GM12878 (cell line): ENCODE results near the gene TUB. TPM values are rescaled to one million over a fixed set of nuclear protein-coding genes. Genes with fewer than 3 reads are reported as not detected.

Experiments
- ATAC-seq: fragments of 200-7000 bp; cut with Tn5 transposase; 3 replicates; pipeline ENCODE4 v1.9.1; 2020; ENCODE audit warnings: mild to moderate bottlenecking, moderate library complexity
- BruUV-seq: library from RNA; stranded (reverse); fragments of 400-500 nt; replicated peaks from 2 replicates; lab custom pipeline; 2021; lab: Mats Ljungman, UMichigan
- CTCF ChIA-PET: fragments of 300-600 bp; sonication (Branson Sonifier 250); formaldehyde crosslinking; extraction: SDS; loops from one replicate; lab custom pipeline; 2021; ENCODE audit warnings: inconsistent platforms; lab: Yijun Ruan, JAX
- POLR2A ChIA-PET: fragments of 350-600 bp; formaldehyde crosslinking; extraction: SDS; loops from one replicate; lab custom pipeline; 2021; ENCODE audit warnings: inconsistent platforms; lab: Charles Lee
- RAD21 ChIA-PET: fragments of 300-600 bp; sonication (Branson Sonifier 250); formaldehyde crosslinking; loops from one replicate; lab custom pipeline; 2023; ENCODE audit warnings: antibody characterized with exemption; ENCODE audit not compliant: unreplicated experiment; lab: Charles Lee
- SMC1A ChIA-PET: fragments of 300-600 bp; sonication (Branson Sonifier 250); formaldehyde crosslinking; loops from one replicate; lab custom pipeline; 2023; ENCODE audit not compliant: unreplicated experiment, uncharacterized antibody; lab: Charles Lee
- DNase-seq: peaks from one replicate; pipeline ENCODE4 v3.0.0-alpha.2; 2011; ENCODE audit warnings: low read depth, low spot score
- FAIRE-seq: peaks from 3 replicates; lab custom pipeline; 2011; peaks lifted over from hg19 to GRCh38; lab: Jason Lieb, UNC
- H2AFZ ChIP-seq: 2 replicates; pipeline ENCODE4 v1.6.0; 2011; ENCODE audit warnings: low read depth, low read length, control low read depth; ENCODE audit not compliant: control insufficient read depth
- H3K27ac ChIP-seq: 2 replicates; pipeline ENCODE4 v1.5.1; 2011; ENCODE audit warnings: control low read depth; ENCODE audit not compliant: control insufficient read depth, insufficient read depth
- H3K27me3 ChIP-seq, 2 experiments: replicated peaks in 1 of 2; 2 replicates each; pipeline versions ENCODE4 v1.6.0 to v1.6.1; 2011; ENCODE audit warnings: low read length in 1 of 2; ENCODE audit not compliant: control insufficient read depth in 2 of 2, insufficient read depth in 2 of 2
- H3K36me3 ChIP-seq, 2 experiments: 2 replicates each; pipeline ENCODE4 v1.5.1; 2011; ENCODE audit warnings: low read length in 1 of 2; ENCODE audit not compliant: control insufficient read depth in 2 of 2, insufficient read depth in 2 of 2
- H3K4me1 ChIP-seq: 2 replicates; pipeline ENCODE4 v1.6.1; 2011; ENCODE audit warnings: mild to moderate bottlenecking, low read length, moderate library complexity, mixed read lengths; ENCODE audit not compliant: control insufficient read depth, insufficient read depth
- H3K4me2 ChIP-seq: 2 replicates; pipeline ENCODE4 v1.6.0; 2011; ENCODE audit warnings: control low read depth; ENCODE audit not compliant: control insufficient read depth, insufficient read depth
- H3K4me3 ChIP-seq: fragments of 200-600 bp; sonication (generic); 2 replicates; pipeline ENCODE4 v1.5.1; 2016
- H3K79me2 ChIP-seq: 2 replicates; pipeline ENCODE4 v1.6.0; 2011; ENCODE audit warnings: low read length; ENCODE audit not compliant: control insufficient read depth, insufficient read depth
- H3K9ac ChIP-seq: 2 replicates; pipeline ENCODE4 v1.8.0; 2011; ENCODE audit warnings: low read length, control low read depth, mixed read lengths; ENCODE audit not compliant: control insufficient read depth, insufficient read depth
- H3K9me3 ChIP-seq: replicated peaks from 3 replicates; pipeline ENCODE4 v1.5.1; 2011; ENCODE audit warnings: mild to moderate bottlenecking, low read length; ENCODE audit not compliant: control insufficient read depth, insufficient read depth
- H4K20me1 ChIP-seq: 2 replicates; pipeline ENCODE4 v1.6.0; 2011; ENCODE audit not compliant: control insufficient read depth, insufficient read depth
- CREM ChIP-seq: IDR thresholded peaks from 2 replicates; pipeline ENCODE4 v1.6.1; 2014; ENCODE audit warnings: antibody characterized with exemption, low read depth
- NRF1 ChIP-seq: conservative IDR thresholded peaks from 2 replicates; pipeline ENCODE4 v1.6.1; 2011; ENCODE audit warnings: mild to moderate bottlenecking, low read depth, low read length, improper control_type of control experiment
- WGBS: methylation state at CpG from one replicate; pipeline ENCODE4 v1.1.6; 2016; ENCODE audit warnings: low lambda C conversion rate; ENCODE audit not compliant: insufficient replicate concordance, insufficient coverage; ENCODE audit errors: missing lambda C conversion rate; 5-methylcytosine and 5-hydroxymethylcytosine counted together
- in situ Hi-C: fragments of 300-500 bp; cut with MboI; formaldehyde crosslinking; loops from 9 replicates; pipeline ENCODE4 v1.14.3; 2018; ENCODE audit warnings: mixed read lengths
- intact Hi-C: fragments of 100-400 bp; cut with micrococcal nuclease; formaldehyde crosslinking; loops from one replicate; pipeline ENCODE4 v1.14.2; 2022; ENCODE audit not compliant: unreplicated experiment
- polyA plus RNA-seq, 11 experiments: library from polyadenylated mRNA; depleted of rRNA in 4 of 11; unstranded in 6 of 11; stranded (reverse) in 5 of 11; fragments of >200 nt; fragmentation: Nextera tagmentation in 4 of 11; fragmentation: Illumina TruSeq in 1 of 11; extraction: Ambion mirVana in 4 of 11; extraction: Trizol in 1 of 11; gene quantifications; 1 replicate in 1 of 11; 2 replicates in 10 of 11; pipeline versions ENCODE4 v1.2.1 to v1.2.3, GENCODE V29; 2011 to 2016; ENCODE audit warnings: inconsistent platforms in 2 of 11, missing spikeins in 2 of 11, low read depth in 1 of 11
- total RNA-seq, 4 experiments: library from RNA; depleted of rRNA in 3 of 4; stranded (reverse); fragments of >200 nt in 3 of 4; fragmentation: Illumina TruSeq in 1 of 4; extraction: Trizol in 1 of 4; gene quantifications; 2 replicates each; pipeline versions ENCODE4 v1.2.1 to v1.2.3, GENCODE V29; 2013 to 2021
- TF ChIP-seq, protein P1 (sequence below): fragments of 150-350 bp; IDR thresholded peaks from 2 replicates; pipeline ENCODE4 v1.6.1; 2014; ENCODE audit warnings: mild to moderate bottlenecking, low read depth, low read length

TUB gene
- total and polyA plus RNA-seq, 10 of the 15 experiments (the other 5 are each of a cell fraction or from before 2014, with no cell fraction given), result 0.01 to 0.06 (median 0.03) TPM; not detected in 6

DNA sequence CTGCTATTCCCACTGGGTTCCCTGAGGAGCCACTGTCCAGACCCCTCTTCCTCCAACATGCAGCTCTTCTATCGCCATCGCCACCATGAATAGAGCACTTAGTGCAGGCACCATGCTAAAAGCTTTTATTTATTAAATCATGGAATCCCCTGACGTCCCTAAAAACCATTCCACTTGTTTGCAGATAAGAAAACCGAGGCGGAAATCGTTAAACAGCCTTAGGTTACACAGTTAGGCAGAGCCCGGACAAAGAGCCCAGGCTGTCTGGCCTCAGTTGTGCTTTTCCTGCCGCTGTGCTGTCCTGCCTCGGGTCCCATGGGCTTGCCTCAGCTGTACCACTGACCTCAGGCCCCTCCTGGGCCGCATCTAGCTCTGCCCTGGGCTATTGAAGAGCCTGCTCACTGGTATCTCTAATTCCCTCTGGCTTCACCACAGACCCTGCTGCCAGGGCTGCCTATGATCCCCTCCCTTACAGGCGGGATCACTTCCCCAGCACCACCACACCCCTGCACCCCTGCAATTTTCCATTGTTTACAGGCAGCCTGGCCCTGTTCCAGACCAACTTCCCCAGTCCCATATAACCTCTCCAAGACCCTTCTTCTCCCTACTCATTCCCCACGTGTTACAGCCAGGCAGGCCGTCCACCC lies 13.0 kb upstream of the TUB start:
- H3K9ac ChIP-seq, result no peak overlapping the region
- H3K27me3 ChIP-seq, result peaks cover 2 to 7% of the 10 kb centered on the region in 2 experiments; a peak in 3 of 4 replicates
- no peak overlapping the region for H3K4me2 ChIP-seq
- ChIA-PET RAD21 (no interaction called here), CTCF (interaction anchor here (1.5 to 1.9 kb wide), 2 partner anchors 32 to 35 kb away, joined by 3 to 4 read pairs; no protein-coding TSS in a partner anchor), POLR2A (no interaction called here), SMC1A (no interaction called here)
- no TSS peak for BruUV-seq
- 28% methylated on average over 12 of the region's 13 CpGs for WGBS
- no peaks in the 10 kb centered on the region for H3K36me3 ChIP-seq
- ATAC-seq, result no peak
- H4K20me1 ChIP-seq, result no peaks in the 10 kb centered on the region
- in situ Hi-C loops, result no loop called here
- H3K4me1 ChIP-seq, result no peaks in the 10 kb centered on the region
- no peak for DNase-seq
- no peaks in the 10 kb centered on the region for H3K9me3 ChIP-seq
- no peak overlapping the region for H2AFZ ChIP-seq
- TF ChIP-seq, protein P1, sequence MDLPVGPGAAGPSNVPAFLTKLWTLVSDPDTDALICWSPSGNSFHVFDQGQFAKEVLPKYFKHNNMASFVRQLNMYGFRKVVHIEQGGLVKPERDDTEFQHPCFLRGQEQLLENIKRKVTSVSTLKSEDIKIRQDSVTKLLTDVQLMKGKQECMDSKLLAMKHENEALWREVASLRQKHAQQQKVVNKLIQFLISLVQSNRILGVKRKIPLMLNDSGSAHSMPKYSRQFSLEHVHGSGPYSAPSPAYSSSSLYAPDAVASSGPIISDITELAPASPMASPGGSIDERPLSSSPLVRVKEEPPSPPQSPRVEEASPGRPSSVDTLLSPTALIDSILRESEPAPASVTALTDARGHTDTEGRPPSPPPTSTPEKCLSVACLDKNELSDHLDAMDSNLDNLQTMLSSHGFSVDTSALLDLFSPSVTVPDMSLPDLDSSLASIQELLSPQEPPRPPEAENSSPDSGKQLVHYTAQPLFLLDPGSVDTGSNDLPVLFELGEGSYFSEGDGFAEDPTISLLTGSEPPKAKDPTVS, result no peak
- TF ChIP-seq NRF1, result no peak
- TF ChIP-seq CREM, result no peak
- intact Hi-C loops, result no loop called here
- no peak for FAIRE-seq
- H3K27ac ChIP-seq, result no peak overlapping the region
- H3K4me3 ChIP-seq, result no peak overlapping the region
- no peaks in the 10 kb centered on the region for H3K79me2 ChIP-seq
